Neural cell (in vitro differentiated cells): Measurements from ENCODE around the gene HACE1. TPM values are rescaled to one million over a fixed set of nuclear protein-coding genes. Genes with fewer than 3 reads are reported as not detected.

ENCODE experiments used
- H2AFZ ChIP-seq: fragments of 200-600, 300-800 bp; sonication (generic), shearing (Covaris generic); 2 replicates; pipeline ENCODE4 v1.6.0; 2014; ENCODE audit warnings: low read depth, mild to moderate bottlenecking, antibody characterized with exemption, low read length, moderate library complexity
- H3F3A ChIP-seq: fragments of 200-600 bp; shearing (Covaris generic); 2 replicates; pipeline ENCODE4 v1.6.1; 2016; ENCODE audit warnings: mild to moderate bottlenecking, moderate library complexity, mixed read lengths, antibody characterized with exemption, low read length; ENCODE audit not compliant: insufficient read depth, poor library complexity, severe bottlenecking
- H3K27ac ChIP-seq: fragments of 200-600, 300-800 bp; sonication (generic), shearing (Covaris generic); 2 replicates; pipeline ENCODE4 v1.5.1; 2014; ENCODE audit warnings: mild to moderate bottlenecking, low read length, moderate library complexity
- H3K27me3 ChIP-seq: fragments of 300-800, 200-600 bp; sonication (generic), shearing (Covaris generic); 2 replicates; pipeline ENCODE4 v1.6.0; 2014; ENCODE audit warnings: mild to moderate bottlenecking, low read depth, low read length, moderate library complexity; ENCODE audit not compliant: insufficient read depth
- H3K36me3 ChIP-seq: fragments of 300-800, 200-600 bp; sonication (generic), shearing (Covaris generic); 2 replicates; pipeline ENCODE4 v1.5.1; 2014; ENCODE audit warnings: mild to moderate bottlenecking, antibody characterized with exemption, low read length, moderate library complexity; ENCODE audit not compliant: insufficient read depth
- H3K4me2 ChIP-seq: fragments of 300-800, 200-600 bp; sonication (generic), shearing (Covaris generic); 2 replicates; pipeline ENCODE4 v1.6.0; 2014; ENCODE audit warnings: mild to moderate bottlenecking, low read length
- H3K4me3 ChIP-seq: fragments of 300-800, 200-600 bp; sonication (generic), shearing (Covaris generic); 2 replicates; pipeline ENCODE4 v1.5.1; 2014; ENCODE audit warnings: mild to moderate bottlenecking, low read length, moderate library complexity
- H3K79me2 ChIP-seq: fragments of 200-600 bp; shearing (Covaris generic); replicated peaks from 2 replicates; pipeline ENCODE4 v1.6.0; 2014; ENCODE audit warnings: mild to moderate bottlenecking, low read length, moderate library complexity; ENCODE audit not compliant: insufficient read depth
- H3K9ac ChIP-seq: fragments of 300-800, 200-600 bp; sonication (generic), shearing (Covaris generic); 2 replicates; pipeline ENCODE4 v1.6.1; 2016; ENCODE audit warnings: mild to moderate bottlenecking, low read length, mixed read lengths
- H3K9me2 ChIP-seq: fragments of 200-600 bp; shearing (Covaris generic); 2 replicates; pipeline ENCODE4 v1.6.1; 2016; ENCODE audit warnings: mild to moderate bottlenecking, low read length, mixed read lengths; ENCODE audit not compliant: insufficient read depth
- H3K9me3 ChIP-seq: fragments of 200-600, 300-800 bp; sonication (generic), shearing (Covaris generic); 2 replicates; pipeline ENCODE4 v1.6.1; 2016; ENCODE audit warnings: mild to moderate bottlenecking, mixed run types, low read length, moderate library complexity, mixed read lengths
- H4K20me1 ChIP-seq: fragments of 200-600 bp; shearing (Covaris generic); 2 replicates; pipeline ENCODE4 v1.6.1; 2016; ENCODE audit warnings: mild to moderate bottlenecking, mixed run types; ENCODE audit not compliant: insufficient read depth
- CTCF ChIP-seq: fragments of 450-650 bp; IDR thresholded peaks from 2 replicates; pipeline ENCODE4 v1.5.1; 2014; ENCODE audit warnings: antibody characterized with exemption, mild to moderate bottlenecking, moderate library complexity; ENCODE audit not compliant: poor library complexity, severe bottlenecking
- EP300 ChIP-seq: fragments of 450-650 bp; conservative IDR thresholded peaks from 2 replicates; pipeline ENCODE4 v1.6.1; 2014; ENCODE audit warnings: antibody characterized with exemption, mild to moderate bottlenecking, moderate library complexity; ENCODE audit not compliant: poor library complexity, severe bottlenecking
- EZH2 ChIP-seq: fragments of 200-600, 300-800 bp; shearing (Covaris generic), sonication (generic); IDR thresholded peaks from 2 replicates; pipeline ENCODE4 v1.6.1; 2014; ENCODE audit warnings: antibody characterized with exemption, low read length, borderline replicate concordance, mild to moderate bottlenecking; ENCODE audit not compliant: insufficient read depth, poor library complexity, severe bottlenecking
- MXI1 ChIP-seq: fragments of 450-650 bp; conservative IDR thresholded peaks from 2 replicates; pipeline ENCODE4 v1.6.1; 2014; ENCODE audit warnings: antibody characterized with exemption, mild to moderate bottlenecking; ENCODE audit not compliant: poor library complexity, severe bottlenecking
- POLR2AphosphoS5 ChIP-seq: IDR thresholded peaks from 2 replicates; pipeline ENCODE4 v1.6.1; 2012
- RAD21 ChIP-seq: fragments of 450-650 bp; conservative IDR thresholded peaks from 2 replicates; pipeline ENCODE4 v1.6.1; 2014; ENCODE audit warnings: antibody characterized with exemption, mild to moderate bottlenecking, moderate library complexity
- REST ChIP-seq: IDR thresholded peaks from 2 replicates; pipeline ENCODE4 v1.6.1; 2012; ENCODE audit warnings: borderline replicate concordance
- SMC3 ChIP-seq: fragments of 450-650 bp; conservative IDR thresholded peaks from 2 replicates; pipeline ENCODE4 v1.6.1; 2014; ENCODE audit warnings: antibody characterized with exemption, mild to moderate bottlenecking, moderate library complexity; ENCODE audit not compliant: poor library complexity
- TAF1 ChIP-seq: IDR thresholded peaks from 2 replicates; pipeline ENCODE4 v1.6.1; 2012; ENCODE audit warnings: low read depth
- polyA plus RNA-seq: library from polyadenylated mRNA; depleted of rRNA; stranded (reverse); fragments of >200 nt; gene quantifications from 2 replicates; pipeline ENCODE4 v1.2.3, GENCODE V29; 2014

Gene HACE1
- polyA plus RNA-seq, 1 donor from 2014 or later: 70.6 TPM

DNA sequence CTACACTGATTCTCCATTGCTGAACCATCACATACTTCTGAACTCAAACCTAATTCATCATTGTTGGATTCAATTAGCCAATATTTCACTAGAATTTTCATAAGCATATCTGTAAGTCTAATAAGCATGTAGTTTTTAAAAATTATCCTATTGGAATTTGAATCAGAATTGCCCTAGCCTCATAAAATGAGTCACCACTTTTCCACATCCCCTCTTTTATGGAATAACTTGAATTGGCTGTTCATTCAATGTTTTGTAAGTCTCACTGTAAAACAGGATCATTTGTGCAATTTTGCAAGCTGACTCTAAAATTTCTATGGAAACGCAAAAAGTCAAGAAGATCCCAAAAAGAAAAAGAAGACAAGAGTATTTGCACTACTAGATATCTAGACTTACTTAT is 141.0 kb downstream of the HACE1 start:
- no peak overlapping the region for H3K9ac ChIP-seq
- H3K27me3 ChIP-seq: no peaks in the 10 kb centered on the region
- no peaks in the 10 kb centered on the region for H3K9me2 ChIP-seq
- no peaks in the 10 kb centered on the region for H3K79me2 ChIP-seq
- H3K27ac ChIP-seq: no peak overlapping the region
- no peak overlapping the region for H3K4me3 ChIP-seq
- no peaks in the 10 kb centered on the region for H4K20me1 ChIP-seq
- H3K4me2 ChIP-seq: no peak overlapping the region
- TF ChIP-seq EP300: no peak
- no peak for TF ChIP-seq MXI1
- TF ChIP-seq POLR2AphosphoS5: no peak
- no peak for TF ChIP-seq TAF1
- TF ChIP-seq EZH2: no peak
- no peak for TF ChIP-seq SMC3
- no peak for TF ChIP-seq RAD21
- TF ChIP-seq REST: no peak
- TF ChIP-seq CTCF: no peak
- H2AFZ ChIP-seq: no peak overlapping the region
- no peaks in the 10 kb centered on the region for H3K9me3 ChIP-seq
- no peaks in the 10 kb centered on the region for H3K36me3 ChIP-seq
- no peaks in the 10 kb centered on the region for H3F3A ChIP-seq

GRCh38 chr6:104716858-104717257 is 142.9 kb downstream of the HACE1 start:
- TF ChIP-seq RAD21 (no peak), SMC3 (no peak), MXI1 (no peak), EZH2 (no peak), POLR2AphosphoS5 (no peak), CTCF (no peak), REST (no peak), EP300 (no peak), TAF1 (no peak)
- no peak overlapping the region for H3K27ac ChIP-seq
- no peaks in the 10 kb centered on the region for H3K9me3 ChIP-seq
- no peaks in the 10 kb centered on the region for H3K79me2 ChIP-seq
- no peaks in the 10 kb centered on the region for H3K36me3 ChIP-seq
- no peaks in the 10 kb centered on the region for H3F3A ChIP-seq
- no peak overlapping the region for H3K4me2 ChIP-seq
- no peaks in the 10 kb centered on the region for H3K9me2 ChIP-seq
- no peaks in the 10 kb centered on the region for H3K27me3 ChIP-seq
- H2AFZ ChIP-seq: no peak overlapping the region
- H4K20me1 ChIP-seq: no peaks in the 10 kb centered on the region
- H3K9ac ChIP-seq: no peak overlapping the region
- no peak overlapping the region for H3K4me3 ChIP-seq
